Upper lobe of left lung (tissue), 4 donors: ENCODE measurements around the gene ELK4.

Experiments used
- CTCF ChIP-seq, 6 experiments: fragments of 450-650 bp in 4 of 6; fragments of 200-600 bp in 2 of 6; sonication (generic) in 2 of 6; IDR thresholded peaks; one replicate each; pipeline ENCODE4 v1.5.1; 2016 to 2019; ENCODE audit warnings: antibody characterized with exemption in 6 of 6
- EP300 ChIP-seq, 4 donors: sonication (generic); formaldehyde crosslinking; IDR thresholded peaks; one replicate each; pipeline ENCODE4 v1.5.1; 2017; ENCODE audit warnings: antibody characterized with exemption in 4 of 4, control low read depth in 2 of 4
- POLR2A ChIP-seq, 4 donors: fragments of 450-650 bp; IDR thresholded peaks; one replicate each; pipeline ENCODE4 v1.5.1; 2016 to 2017; ENCODE audit warnings: antibody characterized with exemption in 4 of 4, mild to moderate bottlenecking in 2 of 4

- TF ChIP-seq CTCF (IDR thresholded peaks at IDR 0.05) (no peak), EP300 (IDR thresholded peaks at IDR 0.05) (no peak), POLR2A (IDR thresholded peaks at IDR 0.05) (no peak)
Measured at GRCh38 chr1:205599669-205600042, 32.2 kb downstream of the ELK4 start.
